SK-N-SH treated with all-trans-retinoic acid at 6 μM for 48 hours (cell line): ENCODE measurements around the gene MYO7A.

ENCODE experiments used
- ATAC-seq: fragments of 200-7000 bp; cut with Tn5 transposase; 3 replicates; pipeline ENCODE4 v1.9.1; 2020; ENCODE audit warnings: mild to moderate bottlenecking, moderate library complexity
- ARNTL ChIP-seq: fragments of 450-650 bp; formaldehyde crosslinking; IDR thresholded peaks from 2 replicates; pipeline ENCODE4 v1.5.0; 2020; ENCODE audit warnings: low read depth, mild to moderate bottlenecking, moderate library complexity, borderline replicate concordance
- BACH2 ChIP-seq: fragments of 250-450 bp; sonication (Bioruptor Pico); IDR thresholded peaks from 2 replicates; pipeline ENCODE4 v1.9.0; 2021; ENCODE audit warnings: mild to moderate bottlenecking, borderline replicate concordance
- CREB5 ChIP-seq: fragments of 250-450 bp; sonication (Bioruptor Pico); IDR thresholded peaks from 2 replicates; pipeline ENCODE4 v1.5.1; 2020; ENCODE audit warnings: low read depth, mild to moderate bottlenecking, moderate library complexity
- CSDC2 ChIP-seq: fragments of 250-450 bp; sonication (Bioruptor Pico); IDR thresholded peaks from 2 replicates; pipeline ENCODE4 v1.5.0; 2020; ENCODE audit warnings: mild to moderate bottlenecking, moderate library complexity
- CSRNP3 ChIP-seq: fragments of 250-450 bp; sonication (Bioruptor Pico); IDR thresholded peaks from 2 replicates; pipeline ENCODE4 v1.5.1; 2021; ENCODE audit warnings: mild to moderate bottlenecking, moderate library complexity
- ESRRG ChIP-seq: fragments of 250-450 bp; sonication (Bioruptor Pico); IDR thresholded peaks from 2 replicates; pipeline ENCODE4 v1.6.1; 2021; ENCODE audit warnings: mild to moderate bottlenecking
- GLIS3 ChIP-seq: fragments of 250-450 bp; sonication (Bioruptor Pico); IDR thresholded peaks from 2 replicates; pipeline ENCODE4 v1.5.0; 2020; ENCODE audit warnings: mild to moderate bottlenecking, moderate library complexity
- ISL1 ChIP-seq: fragments of 250-450 bp; sonication (Bioruptor Pico); IDR thresholded peaks from 2 replicates; pipeline ENCODE4 v2.1.2; 2022; ENCODE audit warnings: mild to moderate bottlenecking, moderate library complexity
- OSR1 ChIP-seq: fragments of 250-450 bp; sonication (Bioruptor Pico); IDR thresholded peaks from 2 replicates; pipeline ENCODE4 v1.8.0; 2022; ENCODE audit warnings: moderate library complexity, mild to moderate bottlenecking, inconsistent platforms
- PATZ1 ChIP-seq: fragments of 250-450 bp; sonication (Bioruptor Pico); IDR thresholded peaks from 2 replicates; pipeline ENCODE4 v1.8.0; 2020; ENCODE audit warnings: mild to moderate bottlenecking, moderate library complexity, borderline replicate concordance
- POU6F1 ChIP-seq: fragments of 250-450 bp; sonication (Bioruptor Pico); IDR thresholded peaks from 2 replicates; pipeline ENCODE4 v1.8.0; 2021; ENCODE audit warnings: low read depth, mild to moderate bottlenecking, moderate library complexity, borderline replicate concordance
- PPARA ChIP-seq: fragments of 250-450 bp; sonication (Bioruptor Pico); IDR thresholded peaks from 2 replicates; pipeline ENCODE4 v1.5.0; 2020; ENCODE audit warnings: mild to moderate bottlenecking, borderline replicate concordance
- RARB ChIP-seq: fragments of 250-450 bp; sonication (Bioruptor Pico); IDR thresholded peaks from 2 replicates; pipeline ENCODE4 v1.8.0; 2021; ENCODE audit warnings: mild to moderate bottlenecking, moderate library complexity
- SNAI2 ChIP-seq: fragments of 250-450 bp; sonication (Bioruptor Pico); IDR thresholded peaks from 2 replicates; pipeline ENCODE4 v1.5.0; 2020; ENCODE audit warnings: mild to moderate bottlenecking, moderate library complexity
- TCF4 ChIP-seq: fragments of 250-450 bp; sonication (Bioruptor Pico); IDR thresholded peaks from 2 replicates; pipeline ENCODE4 v1.8.0; 2021; ENCODE audit warnings: mild to moderate bottlenecking, moderate library complexity, borderline replicate concordance
- TOX ChIP-seq: fragments of 250-450 bp; sonication (Bioruptor Pico); IDR thresholded peaks from 2 replicates; pipeline ENCODE4 v1.8.0; 2021; ENCODE audit warnings: mild to moderate bottlenecking, moderate library complexity, borderline replicate concordance
- TSHZ2 ChIP-seq: fragments of 250-450 bp; sonication (Bioruptor Pico); IDR thresholded peaks from 2 replicates; pipeline ENCODE4 v1.5.0; 2020; ENCODE audit warnings: mild to moderate bottlenecking, moderate library complexity
- ZC3H10 ChIP-seq: fragments of 250-450 bp; sonication (Bioruptor Pico); IDR thresholded peaks from 2 replicates; pipeline ENCODE4 v1.5.1; 2021; ENCODE audit warnings: mild to moderate bottlenecking, moderate library complexity
- ZFP3 ChIP-seq: fragments of 250-450 bp; sonication (Bioruptor Pico); IDR thresholded peaks from 2 replicates; pipeline ENCODE4 v1.5.0; 2020; ENCODE audit warnings: mild to moderate bottlenecking, moderate library complexity
- ZFP30 ChIP-seq: fragments of 450-650 bp; formaldehyde crosslinking; IDR thresholded peaks from 2 replicates; pipeline ENCODE4 v1.5.0; 2022; ENCODE audit warnings: mild to moderate bottlenecking, moderate library complexity
- ZNF565 ChIP-seq: fragments of 450-650 bp; formaldehyde crosslinking; conservative IDR thresholded peaks from 2 replicates; pipeline ENCODE4 v1.5.0; 2020; ENCODE audit warnings: low read depth, mild to moderate bottlenecking, moderate library complexity
- ZNF70 ChIP-seq: fragments of 450-650 bp; formaldehyde crosslinking; IDR thresholded peaks from 2 replicates; pipeline ENCODE4 v1.5.0; 2020; ENCODE audit warnings: mild to moderate bottlenecking, moderate library complexity
- ZNF8 ChIP-seq: fragments of 450-650 bp; formaldehyde crosslinking; IDR thresholded peaks from 2 replicates; pipeline ENCODE4 v1.5.0; 2020; ENCODE audit warnings: mild to moderate bottlenecking, moderate library complexity

Gene MYO7A

GRCh38 chr11:77244277-77245027 lies 116.4 kb downstream of the MYO7A start:
- peak; percentile 92 for ATAC-seq
- TF ChIP-seq TOX (CRISPR knock-in tag) = peak; percentile 65; the same call in 1 of the 2 replicates
- no peak for TF ChIP-seq GLIS3
- no peak for TF ChIP-seq ZNF565 (CRISPR knock-in tag)
- TF ChIP-seq CREB5 (CRISPR knock-in tag) = no peak
- no peak for TF ChIP-seq CSRNP3 (CRISPR knock-in tag)
- no peak for TF ChIP-seq OSR1 (CRISPR knock-in tag)
- no peak for TF ChIP-seq PPARA (CRISPR knock-in tag)
- no peak for TF ChIP-seq CSDC2
- TF ChIP-seq ZFP30 = no peak
- no peak for TF ChIP-seq ZNF8 (CRISPR knock-in tag)
- no peak for TF ChIP-seq RARB (CRISPR knock-in tag)
- TF ChIP-seq ZC3H10 (CRISPR knock-in tag) = 0 out of 2 replicates have a peak, but pooled peaks have one; percentile 44
- no peak for TF ChIP-seq PATZ1 (CRISPR knock-in tag)
- no peak for TF ChIP-seq ARNTL
- TF ChIP-seq ESRRG (CRISPR knock-in tag) = no peak
- no peak for TF ChIP-seq TSHZ2 (CRISPR knock-in tag)
- TF ChIP-seq ISL1 (CRISPR knock-in tag) = peak; percentile 91
- no peak for TF ChIP-seq TCF4 (CRISPR knock-in tag)
- no peak for TF ChIP-seq ZNF70 (CRISPR knock-in tag)
- no peak for TF ChIP-seq BACH2 (CRISPR knock-in tag)
- no peak; the same call in 1 of the 2 replicates for TF ChIP-seq POU6F1 (CRISPR knock-in tag)
- TF ChIP-seq ZFP3 (CRISPR knock-in tag) = 0 out of 2 replicates have a peak, but pooled peaks have one; percentile 48
- TF ChIP-seq SNAI2 (CRISPR knock-in tag) = no peak
- TF ChIP-seq, all 23 proteins: peak for 4

GRCh38 chr11:77249427-77249826 lies 121.4 kb downstream of the MYO7A start:
- ATAC-seq = no peak
- TF ChIP-seq CSDC2 (no peak), BACH2 (CRISPR knock-in tag) (no peak), SNAI2 (CRISPR knock-in tag) (no peak), TCF4 (CRISPR knock-in tag) (no peak), TOX (CRISPR knock-in tag) (no peak), CSRNP3 (CRISPR knock-in tag) (no peak), OSR1 (CRISPR knock-in tag) (no peak), TSHZ2 (CRISPR knock-in tag) (no peak), ISL1 (CRISPR knock-in tag) (no peak), ZNF8 (CRISPR knock-in tag) (no peak), ESRRG (CRISPR knock-in tag) (no peak), PPARA (CRISPR knock-in tag) (no peak), ZFP30 (no peak), ZC3H10 (CRISPR knock-in tag) (no peak), ZNF70 (CRISPR knock-in tag) (no peak), ZNF565 (CRISPR knock-in tag) (no peak)
